Colonic mucosa (tissue), 4 donors: ENCODE results near the gene AATF. TPM values are rescaled to one million over a fixed set of nuclear protein-coding genes. Genes with fewer than 3 reads are reported as not detected.

Experiments
- DNase-seq: peaks from one replicate; pipeline ENCODE4 v3.0.0-alpha.2; 2020
- H3K27ac ChIP-seq: fragments of 200-600 bp; one replicate; pipeline ENCODE4 v1.8.0; 2021
- H3K27me3 ChIP-seq: fragments of 200-600 bp; one replicate; pipeline ENCODE4 v1.8.0; 2021
- H3K36me3 ChIP-seq: fragments of 200-600 bp; one replicate; pipeline ENCODE4 v1.8.0; 2021
- H3K4me1 ChIP-seq: fragments of 200-600 bp; one replicate; pipeline ENCODE4 v1.8.0; 2021; ENCODE audit warnings: mild to moderate bottlenecking
- H3K4me3 ChIP-seq: fragments of 200-600 bp; one replicate; pipeline ENCODE4 v1.8.0; 2021
- H3K9ac ChIP-seq, 2 donors: one replicate each; pipeline ENCODE4 v1.7.0; 2013; ENCODE audit warnings: control low read depth in 2 of 2, low read depth in 2 of 2, low read length in 2 of 2
- H3K9me3 ChIP-seq: fragments of 200-600 bp; one replicate; pipeline ENCODE4 v1.8.0; 2021
- intact Hi-C: fragments of 100-400 bp; cut with DNase I; formaldehyde crosslinking; loops from one replicate; pipeline ENCODE4 v1.14.1; 2022
- total RNA-seq, 2 donors: library from RNA; stranded (reverse); fragmentation: NEBNext Ultra II Directional in 1 of 2; extraction: Animal tissue kit (Norgen Biotek cat#: 25700) in 1 of 2; gene quantifications; one replicate each; pipeline ENCODE4 v1.2.1, GENCODE V29; 2021
- TF ChIP-seq, protein P1 (sequence below): fragments of 200-600 bp; IDR thresholded peaks from one replicate; pipeline ENCODE4 v1.8.0; 2022; ENCODE audit warnings: antibody characterized with exemption, mild to moderate bottlenecking
- donor health status: healthy.
- donor health status: DM: no; HTN: no; CAD: no.
- donor health status: DM: no; HTN: no; CAD: no.

AATF gene
- total RNA-seq, 2 donors from 2014 or later: 30.0 to 54.8 TPM

DNA sequence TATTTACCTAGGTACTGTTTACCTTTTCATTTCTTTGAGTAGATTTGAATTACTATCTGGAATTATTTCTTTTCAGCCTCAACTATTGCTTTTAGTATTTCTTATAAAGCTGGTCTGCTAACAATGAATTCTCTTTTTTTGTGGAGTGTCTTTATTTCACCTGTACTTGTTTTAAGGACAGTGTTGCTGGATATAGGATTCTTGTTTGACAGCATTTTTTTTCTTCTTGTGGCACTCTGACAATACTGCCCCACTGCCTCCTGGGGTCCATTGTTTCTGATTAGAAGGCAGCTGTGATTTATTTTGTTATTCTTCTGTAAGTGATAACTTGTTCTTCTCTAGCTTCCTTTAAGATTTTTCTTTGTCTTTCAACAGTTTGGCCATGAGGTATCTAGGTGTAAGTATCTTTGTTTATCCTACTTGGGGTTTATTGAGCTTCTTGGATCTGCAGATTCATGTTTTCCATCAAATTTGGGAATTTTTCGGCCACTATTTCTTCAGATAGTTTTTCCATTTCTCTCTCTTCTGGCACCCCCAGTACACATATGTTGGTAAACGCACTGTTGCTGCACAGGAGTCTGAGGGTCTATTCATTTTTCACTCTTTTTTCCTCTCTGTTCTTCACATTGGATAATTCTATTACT is 130.4 kb downstream of the AATF start:
- Histone ChIP-seq H3K27me3 (no peaks in the 10 kb centered on the region), H3K9me3 (no peaks in the 10 kb centered on the region), H3K36me3 (no peaks in the 10 kb centered on the region), H3K4me3 (no peak overlapping the region), H3K9ac (no peak overlapping the region), H3K27ac (no peak overlapping the region), H3K4me1 (no peaks in the 10 kb centered on the region)
- intact Hi-C loops: no loop called here
- no peak for DNase-seq
- TF ChIP-seq, protein P1, sequence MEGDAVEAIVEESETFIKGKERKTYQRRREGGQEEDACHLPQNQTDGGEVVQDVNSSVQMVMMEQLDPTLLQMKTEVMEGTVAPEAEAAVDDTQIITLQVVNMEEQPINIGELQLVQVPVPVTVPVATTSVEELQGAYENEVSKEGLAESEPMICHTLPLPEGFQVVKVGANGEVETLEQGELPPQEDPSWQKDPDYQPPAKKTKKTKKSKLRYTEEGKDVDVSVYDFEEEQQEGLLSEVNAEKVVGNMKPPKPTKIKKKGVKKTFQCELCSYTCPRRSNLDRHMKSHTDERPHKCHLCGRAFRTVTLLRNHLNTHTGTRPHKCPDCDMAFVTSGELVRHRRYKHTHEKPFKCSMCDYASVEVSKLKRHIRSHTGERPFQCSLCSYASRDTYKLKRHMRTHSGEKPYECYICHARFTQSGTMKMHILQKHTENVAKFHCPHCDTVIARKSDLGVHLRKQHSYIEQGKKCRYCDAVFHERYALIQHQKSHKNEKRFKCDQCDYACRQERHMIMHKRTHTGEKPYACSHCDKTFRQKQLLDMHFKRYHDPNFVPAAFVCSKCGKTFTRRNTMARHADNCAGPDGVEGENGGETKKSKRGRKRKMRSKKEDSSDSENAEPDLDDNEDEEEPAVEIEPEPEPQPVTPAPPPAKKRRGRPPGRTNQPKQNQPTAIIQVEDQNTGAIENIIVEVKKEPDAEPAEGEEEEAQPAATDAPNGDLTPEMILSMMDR: no peak

DNA sequence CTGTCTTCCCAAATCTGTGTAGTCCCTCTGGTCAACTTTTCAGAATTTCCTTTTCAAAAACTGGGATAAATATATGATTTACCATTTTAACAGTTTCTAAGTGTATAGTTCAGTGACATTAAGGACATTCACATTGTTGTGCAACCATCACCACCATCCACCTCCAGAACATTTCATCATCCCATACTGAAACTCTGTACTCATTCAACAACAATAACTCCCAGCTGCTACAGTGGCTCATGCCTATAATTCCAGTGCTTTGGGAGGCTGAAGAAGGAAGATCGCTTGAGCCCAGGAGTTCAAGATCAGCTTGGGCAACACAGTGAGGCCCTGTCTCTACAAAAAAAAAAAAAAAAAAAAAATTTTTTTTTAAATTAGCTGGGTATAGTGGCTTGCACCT is 131.0 kb downstream of the AATF start:
- TF ChIP-seq, protein P1: no peak
- H3K9me3 ChIP-seq: no peaks in the 10 kb centered on the region
- no peak overlapping the region for H3K4me3 ChIP-seq
- H3K4me1 ChIP-seq: no peaks in the 10 kb centered on the region
- intact Hi-C loops: no loop called here
- no peak overlapping the region for H3K27ac ChIP-seq
- H3K27me3 ChIP-seq: no peaks in the 10 kb centered on the region
- no peak overlapping the region for H3K9ac ChIP-seq
- DNase-seq: no peak
- H3K36me3 ChIP-seq: no peaks in the 10 kb centered on the region

DNA sequence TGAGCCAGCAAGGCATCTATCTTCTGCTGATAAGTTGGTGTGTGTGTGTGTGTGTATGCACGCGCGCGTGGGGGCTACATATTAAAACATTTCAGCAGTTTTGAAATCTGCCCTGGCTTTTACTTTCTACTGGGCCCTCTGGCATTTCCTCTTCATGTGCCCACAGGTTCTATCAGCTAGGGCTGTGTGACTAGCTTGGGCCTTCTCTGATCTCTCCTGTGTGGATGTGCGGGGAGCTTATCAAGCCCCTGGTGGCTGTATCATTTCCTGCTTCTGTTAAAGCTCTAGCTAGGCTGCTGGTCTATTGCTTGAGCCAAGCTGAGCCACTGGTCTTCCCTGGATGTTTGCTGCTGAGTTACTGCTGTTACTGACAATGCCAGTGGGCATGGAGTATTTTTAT is 132.5 kb downstream of the AATF start:
- no peaks in the 10 kb centered on the region for H3K4me1 ChIP-seq
- no peaks in the 10 kb centered on the region for H3K9me3 ChIP-seq
- no peak overlapping the region for H3K4me3 ChIP-seq
- intact Hi-C loops: no loop called here
- TF ChIP-seq, protein P1: no peak
- H3K27ac ChIP-seq: no peak overlapping the region
- H3K36me3 ChIP-seq: no peaks in the 10 kb centered on the region
- no peak overlapping the region for H3K9ac ChIP-seq
- no peak for DNase-seq
- no peaks in the 10 kb centered on the region for H3K27me3 ChIP-seq

GRCh38 chr17:37082311-37082860 is 133.6 kb downstream of the AATF start:
- DNase-seq: no peak
- Histone ChIP-seq H3K27ac (no peak overlapping the region), H3K9me3 (no peaks in the 10 kb centered on the region), H3K9ac (no peak overlapping the region), H3K4me3 (no peak overlapping the region), H3K27me3 (no peaks in the 10 kb centered on the region), H3K4me1 (no peaks in the 10 kb centered on the region), H3K36me3 (no peaks in the 10 kb centered on the region)
- intact Hi-C loops: no loop called here
- TF ChIP-seq, protein P1: no peak

DNA sequence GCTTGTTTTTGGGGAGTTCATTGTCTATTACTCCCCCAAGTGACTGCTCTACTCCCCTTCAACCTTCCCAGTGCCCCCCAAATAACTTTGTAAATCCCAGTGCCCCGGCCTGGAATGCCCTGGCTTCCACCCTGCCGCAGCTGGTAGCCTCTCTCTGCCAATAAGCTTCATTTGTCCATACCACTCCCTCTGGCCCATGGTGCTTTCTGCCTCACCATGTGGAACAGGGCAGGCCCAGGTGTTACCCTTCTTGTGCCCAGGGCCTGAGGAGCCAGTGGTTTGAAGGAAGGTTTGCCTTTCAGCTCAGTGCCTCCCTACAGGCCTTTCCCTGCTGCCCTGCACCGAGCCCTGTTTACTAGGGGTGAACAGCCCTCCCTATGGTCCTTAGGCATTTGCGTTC is 134.2 kb downstream of the AATF start:
- intact Hi-C loops: no loop called here
- H3K4me1 ChIP-seq: no peaks in the 10 kb centered on the region
- TF ChIP-seq, protein P1: no peak
- no peaks in the 10 kb centered on the region for H3K36me3 ChIP-seq
- no peaks in the 10 kb centered on the region for H3K9me3 ChIP-seq
- H3K4me3 ChIP-seq: no peak overlapping the region
- H3K9ac ChIP-seq: no peak overlapping the region
- no peak for DNase-seq
- no peak overlapping the region for H3K27ac ChIP-seq
- no peaks in the 10 kb centered on the region for H3K27me3 ChIP-seq
